Activated T-helper 17 cell treated with anti-CD3 and anti-CD28 coated beads, Interleukin-2, amount 50 U/mL, for 72 hours (primary cell): ENCODE measurements around the gene ANXA2. TPM values are rescaled to one million over a fixed set of nuclear protein-coding genes. Genes with fewer than 3 reads are reported as not detected.
A peak's percentile ranks its signal among the peaks of the same experiment; 100 is the strongest.

ENCODE experiments used
- ATAC-seq: fragments of 150-1000 bp; cut with Tn5 transposase; replicated peaks from 2 replicates; pipeline ENCODE4 v1.10.0; 2021; ENCODE audit warnings: mild to moderate bottlenecking, moderate library complexity
- H3K27ac Mint-ChIP-seq: one replicate; pipeline ENCODE4 v1.8.0; 2022; ENCODE audit warnings: mixed read lengths
- H3K27me3 Mint-ChIP-seq: one replicate; pipeline ENCODE4 v1.8.0; 2022; ENCODE audit warnings: mixed read lengths
- H3K36me3 Mint-ChIP-seq: one replicate; pipeline ENCODE4 v1.8.0; 2022; ENCODE audit warnings: low read depth, mild to moderate bottlenecking, mixed read lengths
- H3K4me1 Mint-ChIP-seq: one replicate; pipeline ENCODE4 v1.8.0; 2022; ENCODE audit warnings: mixed read lengths
- H3K4me3 Mint-ChIP-seq: one replicate; pipeline ENCODE4 v1.8.0; 2022; ENCODE audit warnings: mild to moderate bottlenecking, mixed read lengths
- H3K9me3 Mint-ChIP-seq: one replicate; pipeline ENCODE4 v1.8.0; 2022; ENCODE audit warnings: mixed read lengths
- total RNA-seq, 2 donors: library from RNA; stranded (reverse); gene quantifications; one replicate each; pipeline ENCODE4 v1.2.3, GENCODE V29; 2022

ANXA2 gene
- total RNA-seq, 2 donors from 2014 or later = 120 to 420 TPM

DNA sequence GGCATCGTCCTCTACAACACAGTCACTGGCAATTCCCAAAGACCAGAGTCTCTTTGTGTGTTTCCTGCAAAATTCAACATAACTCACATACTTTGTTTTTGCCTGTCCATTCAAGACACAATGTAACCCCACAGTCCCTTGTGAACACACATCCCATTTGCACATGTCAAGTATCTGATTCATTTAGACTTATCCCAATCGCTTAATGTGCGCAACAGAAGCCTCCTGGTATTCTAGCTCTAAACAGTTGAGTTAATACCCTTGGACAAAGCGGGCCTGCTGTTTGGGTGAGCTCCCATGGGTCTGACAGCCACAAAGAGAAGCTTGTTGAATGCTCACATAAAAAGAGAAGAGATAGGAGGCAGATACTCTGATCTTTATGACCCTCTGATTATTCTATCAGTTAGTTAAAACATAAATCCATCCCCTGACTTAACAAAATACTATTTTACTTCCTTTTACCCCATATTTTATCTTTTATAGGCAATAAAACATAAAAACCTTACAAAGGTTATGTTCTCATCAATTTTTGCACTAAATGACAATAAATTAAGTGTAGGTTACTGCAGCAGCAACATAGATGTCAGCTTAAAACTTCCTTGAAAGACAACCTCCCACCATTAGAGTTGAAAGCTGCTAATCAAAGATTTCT is 79.4 kb downstream of the ANXA2 start:
- no peak overlapping the region for H3K27ac Mint-ChIP-seq
- H3K36me3 Mint-ChIP-seq = no peaks in the 10 kb centered on the region
- H3K4me1 Mint-ChIP-seq = no peaks in the 10 kb centered on the region
- peaks cover 5% of the 10 kb centered on the region for H3K9me3 Mint-ChIP-seq
- no peak overlapping the region for H3K4me3 Mint-ChIP-seq
- peaks cover 3% of the 10 kb centered on the region for H3K27me3 Mint-ChIP-seq
- no peak for ATAC-seq

DNA sequence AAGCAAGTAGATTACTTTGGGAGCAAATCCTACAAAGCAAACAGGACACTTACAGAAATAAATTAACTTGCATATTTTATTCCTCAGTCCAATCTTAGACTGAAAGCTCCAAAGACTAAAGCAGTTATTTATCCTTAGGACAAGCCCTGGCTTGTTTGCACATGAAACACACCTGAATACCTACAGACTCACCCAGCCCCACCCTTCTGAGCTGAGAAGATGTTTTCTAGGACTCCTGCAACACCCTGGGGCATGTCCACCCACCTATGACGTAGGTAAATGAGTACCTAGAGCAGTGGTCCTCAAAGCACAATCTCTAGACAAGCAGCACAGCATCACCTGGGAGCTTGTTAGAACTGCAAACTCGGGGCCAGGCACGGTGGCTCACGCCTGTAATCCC is 80.8 kb downstream of the ANXA2 start:
- no peak overlapping the region for H3K4me3 Mint-ChIP-seq
- H3K27me3 Mint-ChIP-seq = no peaks in the 10 kb centered on the region
- no peaks in the 10 kb centered on the region for H3K36me3 Mint-ChIP-seq
- H3K9me3 Mint-ChIP-seq = peaks cover 5% of the 10 kb centered on the region
- H3K4me1 Mint-ChIP-seq = no peaks in the 10 kb centered on the region
- no peak for ATAC-seq
- H3K27ac Mint-ChIP-seq = no peak overlapping the region

DNA sequence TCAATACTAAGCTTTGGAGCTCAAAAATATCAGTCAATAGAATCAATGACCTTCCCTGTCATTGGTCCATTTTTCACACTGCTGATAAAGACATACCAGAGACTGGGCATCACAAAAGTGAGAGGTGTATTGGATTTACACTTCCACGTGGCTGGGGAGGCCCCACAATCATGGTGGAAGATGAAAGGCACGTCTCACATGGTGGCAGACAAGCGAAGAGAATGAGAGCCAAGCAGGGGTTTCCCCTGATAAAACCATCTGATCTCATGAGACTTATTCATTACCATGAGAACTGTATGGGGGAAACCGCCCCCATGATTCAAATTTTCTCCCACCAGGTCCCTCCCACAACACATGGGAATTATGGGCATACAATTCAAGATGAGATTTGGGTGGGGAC is 81.9 kb downstream of the ANXA2 start:
- ATAC-seq = peak; percentile 80

DNA sequence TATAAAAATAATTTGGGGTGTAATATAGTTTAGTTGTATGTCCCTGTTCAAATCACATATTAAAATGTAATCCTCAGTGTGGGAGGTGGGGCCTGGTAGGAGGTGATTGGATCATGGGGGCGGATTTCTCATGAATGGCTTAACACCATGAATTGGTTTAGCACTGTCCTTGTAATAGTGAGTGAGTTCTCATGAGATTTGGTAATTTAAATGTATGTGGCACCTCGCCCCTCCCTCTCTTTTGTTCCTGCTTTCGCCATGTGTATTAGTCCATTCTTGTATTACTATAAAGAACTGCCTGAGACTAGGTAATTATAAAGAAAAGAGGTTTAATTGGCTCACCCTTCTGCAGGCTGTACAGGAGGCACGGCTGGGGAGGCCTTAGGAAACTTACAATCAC is 83.9 kb downstream of the ANXA2 start:
- H3K36me3 Mint-ChIP-seq = no peaks in the 10 kb centered on the region
- no peak overlapping the region for H3K27ac Mint-ChIP-seq
- peaks cover 5% of the 10 kb centered on the region for H3K9me3 Mint-ChIP-seq
- no peak overlapping the region for H3K4me3 Mint-ChIP-seq
- ATAC-seq = no peak
- H3K4me1 Mint-ChIP-seq = no peaks in the 10 kb centered on the region
- peaks cover 11% of the 10 kb centered on the region for H3K27me3 Mint-ChIP-seq

More for the DNA sequence above, 81.9 kb downstream of the ANXA2 start:
- Mint-ChIP-seq H3K9me3 (peaks cover 5% of the 10 kb centered on the region), H3K27me3 (peaks cover 3% of the 10 kb centered on the region), H3K36me3 (no peaks in the 10 kb centered on the region), H3K4me3 (peak overlapping the region; percentile 26), H3K27ac (peak overlapping the region; percentile 67), H3K4me1 (no peaks in the 10 kb centered on the region)

DNA sequence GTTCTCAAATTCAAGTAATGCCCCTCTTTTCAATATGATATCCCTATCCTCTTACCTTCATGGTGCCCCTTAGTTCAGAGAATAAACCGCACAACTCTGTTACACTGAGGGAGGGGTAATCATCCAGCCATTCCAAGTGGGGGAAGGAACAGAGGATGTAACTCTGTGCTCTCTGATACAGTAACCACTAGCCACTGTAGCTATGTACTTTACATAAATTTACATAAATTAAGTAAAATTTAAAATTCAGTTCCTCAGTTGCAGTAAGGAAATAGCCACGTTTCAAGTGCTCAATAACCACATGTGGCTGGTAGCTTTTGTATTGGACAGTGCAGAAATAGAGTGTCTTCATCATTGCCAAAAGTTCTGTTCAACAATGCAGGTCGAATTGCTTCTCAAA is 90.8 kb downstream of the ANXA2 start:
- no peaks in the 10 kb centered on the region for H3K36me3 Mint-ChIP-seq
- peaks cover 5% of the 10 kb centered on the region for H3K9me3 Mint-ChIP-seq
- H3K4me1 Mint-ChIP-seq = no peaks in the 10 kb centered on the region
- no peak overlapping the region for H3K4me3 Mint-ChIP-seq
- no peak overlapping the region for H3K27ac Mint-ChIP-seq
- no peak for ATAC-seq
- H3K27me3 Mint-ChIP-seq = peaks cover 17% of the 10 kb centered on the region

DNA sequence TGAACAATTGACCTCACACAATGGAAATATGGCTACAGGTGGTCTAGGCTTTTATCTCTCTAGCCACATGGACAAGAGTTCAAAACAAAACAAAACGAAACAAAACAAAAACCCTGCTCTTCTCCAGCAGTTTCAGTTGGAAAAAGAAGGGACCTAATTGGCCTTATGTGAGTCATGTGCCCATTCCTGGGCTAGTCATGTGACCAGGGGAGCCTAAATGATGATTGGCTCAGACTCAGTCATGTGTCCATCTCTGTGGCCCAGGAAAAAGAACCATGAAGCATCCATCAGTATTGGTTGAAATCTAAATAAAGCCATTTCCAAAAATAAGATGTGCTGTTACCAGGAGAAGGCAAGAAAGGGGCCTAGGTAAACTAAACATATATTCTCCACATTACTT is 96.8 kb downstream of the ANXA2 start:
- Mint-ChIP-seq H3K27ac (no peak overlapping the region), H3K27me3 (no peaks in the 10 kb centered on the region), H3K4me1 (no peaks in the 10 kb centered on the region), H3K36me3 (no peaks in the 10 kb centered on the region), H3K9me3 (peaks cover 5% of the 10 kb centered on the region), H3K4me3 (no peak overlapping the region)
- ATAC-seq = peak; percentile 18

DNA sequence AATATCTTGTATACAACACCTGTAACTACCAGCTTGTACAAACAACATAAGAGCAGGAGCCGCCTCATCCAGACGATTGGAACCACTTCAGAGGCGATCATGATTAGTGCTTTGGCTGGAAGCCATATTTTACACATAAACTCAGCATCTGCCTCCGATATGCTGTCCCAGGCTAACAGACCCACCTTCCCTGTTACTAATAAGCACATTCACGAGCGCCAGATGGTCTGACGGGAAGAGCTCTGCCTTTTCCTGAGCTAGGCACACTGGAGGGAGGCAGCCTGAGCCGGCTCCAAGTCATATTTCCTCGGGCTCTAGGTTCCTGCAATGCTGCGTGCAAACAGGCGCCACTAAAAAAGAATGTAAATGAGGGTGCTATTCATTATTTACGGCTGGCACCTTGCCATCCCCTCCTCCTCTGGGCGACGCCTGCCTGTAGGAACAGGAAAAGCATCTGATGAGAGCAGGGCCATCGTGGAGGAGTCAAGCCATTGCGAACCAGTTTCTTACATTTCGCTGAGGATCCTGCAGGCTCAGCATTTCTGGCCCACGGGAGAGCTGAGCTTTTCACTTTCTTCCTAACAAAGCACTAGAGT is 98.2 kb downstream of the ANXA2 start:
- no peak overlapping the region for H3K4me3 Mint-ChIP-seq
- H3K27me3 Mint-ChIP-seq = no peaks in the 10 kb centered on the region
- H3K36me3 Mint-ChIP-seq = no peaks in the 10 kb centered on the region
- H3K27ac Mint-ChIP-seq = no peak overlapping the region
- ATAC-seq = no peak
- peaks cover 5% of the 10 kb centered on the region for H3K9me3 Mint-ChIP-seq
- no peaks in the 10 kb centered on the region for H3K4me1 Mint-ChIP-seq

Other genes starting within 250 kb of the ANXA2 start
- 10 to 100 TPM; 46.0 to 69.3 TPM for gene ICE2, start 81.2 kb upstream of the ANXA2 start, total RNA-seq